A673 (cell line): ENCODE data around the gene OXTR.

Source experiments
- EZH2 ChIP-seq: fragments of 200-600 bp; sonication (generic); IDR thresholded peaks from 2 replicates; pipeline ENCODE4 v1.6.1; 2017; ENCODE audit warnings: borderline replicate concordance, low read depth, mild to moderate bottlenecking, mixed read lengths, antibody characterized with exemption, low read length; ENCODE audit not compliant: poor library complexity, severe bottlenecking
- TF ChIP-seq, protein P1 (sequence below): fragments of 300-800, 200-600 bp; sonication (generic); conservative IDR thresholded peaks from 2 replicates; pipeline ENCODE4 v1.5.1; 2017; ENCODE audit warnings: low read depth, mild to moderate bottlenecking, antibody characterized with exemption, low read length, moderate library complexity, mixed read lengths

DNA sequence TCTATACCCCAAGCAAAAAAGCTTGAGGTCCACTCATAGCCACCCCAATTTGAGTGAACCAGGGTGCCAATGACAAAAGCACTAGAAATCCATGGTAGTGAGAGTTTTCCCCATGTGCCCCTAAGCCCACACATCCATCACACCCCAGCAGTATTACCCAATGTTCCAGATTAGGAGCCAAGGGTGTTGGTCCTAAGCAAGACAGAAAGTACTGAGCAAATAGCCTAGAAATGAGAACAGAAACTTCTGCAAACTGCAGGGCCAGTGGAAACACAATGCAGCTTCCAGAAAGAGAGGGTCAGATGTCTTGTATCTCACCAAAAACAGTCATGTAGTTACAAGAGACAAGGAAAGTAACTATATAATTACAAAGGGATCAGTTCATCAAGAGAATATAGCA, 10.9 kb upstream of the OXTR start:
- TF ChIP-seq, protein P1, sequence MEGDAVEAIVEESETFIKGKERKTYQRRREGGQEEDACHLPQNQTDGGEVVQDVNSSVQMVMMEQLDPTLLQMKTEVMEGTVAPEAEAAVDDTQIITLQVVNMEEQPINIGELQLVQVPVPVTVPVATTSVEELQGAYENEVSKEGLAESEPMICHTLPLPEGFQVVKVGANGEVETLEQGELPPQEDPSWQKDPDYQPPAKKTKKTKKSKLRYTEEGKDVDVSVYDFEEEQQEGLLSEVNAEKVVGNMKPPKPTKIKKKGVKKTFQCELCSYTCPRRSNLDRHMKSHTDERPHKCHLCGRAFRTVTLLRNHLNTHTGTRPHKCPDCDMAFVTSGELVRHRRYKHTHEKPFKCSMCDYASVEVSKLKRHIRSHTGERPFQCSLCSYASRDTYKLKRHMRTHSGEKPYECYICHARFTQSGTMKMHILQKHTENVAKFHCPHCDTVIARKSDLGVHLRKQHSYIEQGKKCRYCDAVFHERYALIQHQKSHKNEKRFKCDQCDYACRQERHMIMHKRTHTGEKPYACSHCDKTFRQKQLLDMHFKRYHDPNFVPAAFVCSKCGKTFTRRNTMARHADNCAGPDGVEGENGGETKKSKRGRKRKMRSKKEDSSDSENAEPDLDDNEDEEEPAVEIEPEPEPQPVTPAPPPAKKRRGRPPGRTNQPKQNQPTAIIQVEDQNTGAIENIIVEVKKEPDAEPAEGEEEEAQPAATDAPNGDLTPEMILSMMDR = no peak
- no peak for TF ChIP-seq EZH2
